H1 (cell line): ENCODE data around the gene KCNJ12. TPM values are rescaled to one million over a fixed set of nuclear protein-coding genes. Genes with fewer than 3 reads are reported as not detected.

Experiments used
- CTCF ChIA-PET: fragments of 300-600 bp; sonication (Branson Sonifier 250); formaldehyde crosslinking; loops from one replicate; lab custom pipeline; 2021; ENCODE audit not compliant: partially characterized antibody; lab: Charles Lee
- POLR2A ChIA-PET: fragments of 300-600 bp; sonication (Branson Sonifier 250); formaldehyde crosslinking; loops from one replicate; lab custom pipeline; 2021; ENCODE audit warnings: inconsistent platforms; ENCODE audit not compliant: partially characterized antibody; lab: Charles Lee
- DNase-seq, 2 experiments: peaks; one replicate each; pipeline versions ENCODE4 v3.0.0 to v3.0.0-alpha.2; 2010 to 2022; ENCODE audit warnings: low spot score in 2 of 2, low read depth in 1 of 2, mixed read lengths in 1 of 2
- FAIRE-seq: peaks from 2 replicates; lab custom pipeline; 2011; peaks lifted over from hg19 to GRCh38; lab: Jason Lieb, UNC
- H2AFZ ChIP-seq: 2 replicates; pipeline ENCODE4 v1.8.1; 2012; ENCODE audit warnings: low read length, inconsistent platforms
- H2AK5ac ChIP-seq: 2 replicates; pipeline ENCODE4 v1.6.1; 2013; ENCODE audit warnings: low read depth, low read length
- H2BK120ac ChIP-seq: replicated peaks from 2 replicates; pipeline ENCODE3; 2013; ENCODE audit warnings: low read depth, low read length, inconsistent platforms
- H2BK12ac ChIP-seq: 2 replicates; pipeline ENCODE4 v1.6.1; 2013; ENCODE audit warnings: low read depth, low read length
- H2BK15ac ChIP-seq: 2 replicates; pipeline ENCODE4 v1.6.1; 2013; ENCODE audit warnings: low read length
- H2BK20ac ChIP-seq: 2 replicates; pipeline ENCODE4 v1.6.1; 2013; ENCODE audit warnings: low read length
- H2BK5ac ChIP-seq: 2 replicates; pipeline ENCODE4 v1.6.1; 2013; ENCODE audit warnings: low read depth, low read length
- H3K14ac ChIP-seq: 2 replicates; pipeline ENCODE4 v1.6.1; 2013; ENCODE audit warnings: inconsistent platforms; ENCODE audit not compliant: insufficient read length
- H3K18ac ChIP-seq: 2 replicates; pipeline ENCODE4 v1.6.1; 2013; ENCODE audit warnings: low read length; ENCODE audit errors: extremely low read depth
- H3K23ac ChIP-seq: 2 replicates; pipeline ENCODE4 v1.6.1; 2013; ENCODE audit warnings: inconsistent platforms; ENCODE audit not compliant: insufficient read length
- H3K23me2 ChIP-seq: 2 replicates; pipeline ENCODE4 v1.6.1; 2013; ENCODE audit warnings: low read depth, low read length
- H3K27ac ChIP-seq: 2 replicates; pipeline ENCODE4 v1.6.1; 2011; ENCODE audit warnings: low read depth, low read length, inconsistent platforms
- H3K27me3 ChIP-seq, 4 experiments: replicated peaks in 1 of 4; 1 replicate in 1 of 4; 2 replicates in 3 of 4; pipeline versions ENCODE4 v1.6.1 to v1.8.1; 2011 to 2013; ENCODE audit warnings: low read length in 3 of 4, mild to moderate bottlenecking in 3 of 4, inconsistent platforms in 2 of 4, mixed read lengths in 2 of 4, moderate library complexity in 1 of 4; ENCODE audit not compliant: control insufficient read depth in 3 of 4, insufficient read depth in 3 of 4; ENCODE audit errors: extremely low read depth in 1 of 4
- H3K36me3 ChIP-seq, 4 experiments: 2 replicates each; pipeline versions ENCODE4 v1.6.1 to v1.8.1; 2011 to 2013; ENCODE audit warnings: mild to moderate bottlenecking in 4 of 4, low read length in 3 of 4, moderate library complexity in 2 of 4, control low read depth in 1 of 4, inconsistent platforms in 1 of 4; ENCODE audit not compliant: insufficient read depth in 4 of 4, control insufficient read depth in 2 of 4
- H3K4ac ChIP-seq: replicated peaks from 2 replicates; pipeline ENCODE3; 2013; ENCODE audit warnings: low read length, low read depth, mixed read lengths, inconsistent platforms; ENCODE audit not compliant: insufficient read length
- H3K4me1 ChIP-seq, 4 experiments: replicated peaks in 1 of 4; 1 replicate in 1 of 4; 2 replicates in 3 of 4; pipeline versions ENCODE4 v1.6.1 to v1.8.1; 2011 to 2013; ENCODE audit warnings: low read length in 3 of 4, inconsistent platforms in 2 of 4, mixed read lengths in 1 of 4; ENCODE audit not compliant: insufficient read depth in 4 of 4, control insufficient read depth in 3 of 4
- H3K4me2 ChIP-seq, 2 experiments: 2 replicates each; pipeline versions ENCODE4 v1.6.1 to v1.8.1; 2011 to 2013; ENCODE audit warnings: low read depth in 2 of 2, low read length in 2 of 2, control low read depth in 1 of 2, inconsistent platforms in 1 of 2, mild to moderate bottlenecking in 1 of 2; ENCODE audit not compliant: insufficient read depth in 1 of 2
- H3K4me3 ChIP-seq, 4 experiments: fragments of 200-600, 300-600 bp in 1 of 4; sonication (generic), shearing (Covaris generic), sonication (Bioruptor Twin) in 1 of 4; 2 replicates each; pipeline versions ENCODE4 v1.5.1 to v1.8.1; 2011 to 2016; ENCODE audit warnings: low read length in 4 of 4, low read depth in 3 of 4, control low read depth in 2 of 4, inconsistent platforms in 2 of 4, mild to moderate bottlenecking in 2 of 4, mixed read lengths in 1 of 4, moderate library complexity in 1 of 4; ENCODE audit not compliant: insufficient read depth in 2 of 4; ENCODE audit errors: extremely low read depth in 1 of 4
- H3K56ac ChIP-seq: replicated peaks from 2 replicates; pipeline ENCODE3; 2013; ENCODE audit warnings: low read depth, mild to moderate bottlenecking, mixed read lengths, low read length, inconsistent platforms; ENCODE audit not compliant: insufficient read length
- H3K79me1 ChIP-seq: 2 replicates; pipeline ENCODE4 v1.6.1; 2013; ENCODE audit warnings: low read depth, low read length, control low read depth
- H3K79me2 ChIP-seq, 2 experiments: 2 replicates each; pipeline versions ENCODE4 v1.6.1 to v1.8.1; 2012 to 2013; ENCODE audit warnings: low read length in 2 of 2, mild to moderate bottlenecking in 2 of 2, inconsistent platforms in 1 of 2; ENCODE audit not compliant: insufficient read depth in 2 of 2, control insufficient read depth in 1 of 2
- H3K9ac ChIP-seq, 4 experiments: replicated peaks in 1 of 4; 1 replicate in 1 of 4; 2 replicates in 3 of 4; pipeline versions ENCODE4 v1.6.1 to v1.8.1; 2011 to 2013; ENCODE audit warnings: low read depth in 3 of 4, low read length in 3 of 4, control low read depth in 2 of 4, mild to moderate bottlenecking in 2 of 4, moderate library complexity in 2 of 4, inconsistent platforms in 1 of 4; ENCODE audit errors: extremely low read depth in 1 of 4
- H3K9me3 ChIP-seq, 2 experiments: 2 replicates each; pipeline versions ENCODE4 v1.6.1 to v1.8.1; 2012 to 2013; ENCODE audit warnings: mild to moderate bottlenecking in 2 of 2, moderate library complexity in 2 of 2, control low read depth in 1 of 2, inconsistent platforms in 1 of 2, low read depth in 1 of 2, low read length in 1 of 2, mixed read lengths in 1 of 2; ENCODE audit not compliant: insufficient read depth in 2 of 2
- H4K20me1 ChIP-seq, 2 experiments: replicated peaks in 1 of 2; 2 replicates each; pipeline versions ENCODE3 to v1.8.1; 2011 to 2013; ENCODE audit warnings: inconsistent platforms in 2 of 2, low read length in 2 of 2, mild to moderate bottlenecking in 1 of 2; ENCODE audit not compliant: insufficient read depth in 2 of 2, control insufficient read depth in 1 of 2
- H4K5ac ChIP-seq: 2 replicates; pipeline ENCODE4 v1.6.1; 2013; ENCODE audit warnings: low read length, low read depth, mixed read lengths, inconsistent platforms; ENCODE audit not compliant: insufficient read length
- H4K8ac ChIP-seq: 2 replicates; pipeline ENCODE4 v1.8.0; 2013; ENCODE audit warnings: mild to moderate bottlenecking, moderate library complexity, low read length, inconsistent platforms; ENCODE audit not compliant: insufficient read depth; ENCODE audit errors: extremely low read depth
- H4K91ac ChIP-seq: replicated peaks from 2 replicates; pipeline ENCODE3; 2013; ENCODE audit warnings: low read length, mixed read lengths, inconsistent platforms; ENCODE audit not compliant: insufficient read length
- CHD1 ChIP-seq: IDR thresholded peaks from 2 replicates; pipeline ENCODE4 v1.6.1; 2012; ENCODE audit warnings: low read depth, low read length, improper control_type of control experiment
- CREB1 ChIP-seq: IDR thresholded peaks from 2 replicates; pipeline ENCODE4 v1.6.1; 2012; ENCODE audit warnings: inconsistent platforms
- CTBP2 ChIP-seq: IDR thresholded peaks from 2 replicates; pipeline ENCODE4 v1.7.0; 2011; ENCODE audit warnings: borderline replicate concordance, mild to moderate bottlenecking, moderate library complexity, mixed read lengths, low read length; ENCODE audit not compliant: insufficient read depth, insufficient read length
- HDAC2 ChIP-seq, 2 experiments: fragments of 300-600 bp in 1 of 2; sonication (generic) in 1 of 2; IDR thresholded peaks; 2 replicates each; pipeline ENCODE4 v1.6.1; 2011 to 2012; ENCODE audit warnings: low read depth in 2 of 2, low read length in 2 of 2, mild to moderate bottlenecking in 2 of 2, moderate library complexity in 2 of 2, borderline replicate concordance in 1 of 2, inconsistent platforms in 1 of 2
- POU5F1 ChIP-seq: IDR thresholded peaks from 2 replicates; pipeline ENCODE4 v1.6.1; 2011; ENCODE audit warnings: low read depth, mild to moderate bottlenecking, low read length, moderate library complexity
- RFX5 ChIP-seq: IDR thresholded peaks from 2 replicates; pipeline ENCODE4 v1.6.1; 2011; ENCODE audit warnings: low read depth, low read length, improper control_type of control experiment, borderline replicate concordance
- SIN3A ChIP-seq, 2 experiments: IDR thresholded peaks in 1 of 2; conservative IDR thresholded peaks in 1 of 2; 2 replicates each; pipeline ENCODE4 v1.6.1; 2011 to 2012; ENCODE audit warnings: low read length in 2 of 2, improper control_type of control experiment in 1 of 2, low read depth in 1 of 2, mild to moderate bottlenecking in 1 of 2
- TAF7 ChIP-seq: optimal IDR thresholded peaks from 2 replicates; pipeline ENCODE3; 2011; ENCODE audit warnings: low read depth, mild to moderate bottlenecking, inconsistent platforms, low read length, moderate library complexity, borderline replicate concordance
- WGBS, 2 experiments: shearing (Covaris generic) in 1 of 2; methylation state at CpG; one replicate each; pipeline versions ENCODE4 v1.1.6 to v1.1.7; 2013 to 2015; ENCODE audit warnings: low lambda C conversion rate in 2 of 2, mixed read lengths in 2 of 2, inconsistent platforms in 1 of 2, low coverage in 1 of 2, missing lambda C conversion rate in 1 of 2; ENCODE audit not compliant: insufficient replicate concordance in 2 of 2, insufficient coverage in 1 of 2, insufficient read length in 1 of 2; ENCODE audit errors: extremely low coverage in 1 of 2, missing lambda C conversion rate in 1 of 2; 5-methylcytosine and 5-hydroxymethylcytosine counted together
- polyA plus RNA-seq, 7 experiments: library from polyadenylated mRNA; depleted of rRNA in 3 of 7; stranded (reverse) in 5 of 7; unstranded in 2 of 7; fragments of >200 nt in 5 of 7; fragments of 200-250 nt in 2 of 7; gene quantifications; 1 replicate in 5 of 7; 2 replicates in 1 of 7; 4 replicates in 1 of 7; pipeline versions ENCODE4 v1.2.1 to v1.2.3, GENCODE V29; 2011 to 2013; ENCODE audit warnings: missing spikeins in 2 of 7, mixed read lengths in 2 of 7
- total RNA-seq: library from RNA; stranded (reverse); fragmentation: NEBNext Ultra II Directional; extraction: Animal tissue kit (Norgen Biotek cat#: 25700); gene quantifications from 2 replicates; pipeline ENCODE4 v1.2.1, GENCODE V29; 2021

The KCNJ12 gene
- total and polyA plus RNA-seq, 2 of the 8 experiments (the other 6 are each of a cell fraction or from before 2014, with no cell fraction given) = 1.2 to 1.5 TPM

- Histone ChIP-seq H4K5ac (no peak overlapping the region), H3K4me1 (peaks cover 0 to 19% (median 6%) of the 10 kb centered on the region in 4 experiments; a peak in 6 of 7 replicates), H3K23me2 (peaks cover 19% of the 10 kb centered on the region; the same call in 1 of the 2 replicates), H4K8ac (no peak overlapping the region), H3K56ac (no peak overlapping the region), H4K20me1 (peaks cover 0 to 2% of the 10 kb centered on the region in 2 experiments), H3K27ac (no peak overlapping the region), H3K79me1 (no peaks in the 10 kb centered on the region; the same call in 1 of the 2 replicates), H3K4ac (no peak overlapping the region), H3K23ac (no peak overlapping the region), H3K4me3 (no peak overlapping the region), H2AK5ac (no peak overlapping the region), H3K9ac (no peak overlapping the region), H3K9me3 (no peaks in the 10 kb centered on the region), H3K36me3 (no peaks in the 10 kb centered on the region), H3K18ac (no peak overlapping the region), H3K79me2 (no peaks in the 10 kb centered on the region), H4K91ac (no peak overlapping the region), H2BK20ac (no peak overlapping the region), H2BK15ac (no peak overlapping the region), H2BK120ac (no peak overlapping the region), H2BK12ac (no peak overlapping the region), H3K27me3 (no peaks in the 10 kb centered on the region; a peak in 3 of 7 replicates), H3K14ac (no peak overlapping the region), H2BK5ac (no peak overlapping the region), H3K4me2 (no peak overlapping the region), H2AFZ (no peak overlapping the region)
- POLR2A ChIA-PET = interaction anchor here (0.6 to 1.2 kb wide), 4 partner anchors 15 to 45 kb away, joined by 3 to 5 read pairs (median 4); partner anchors contain the start of gene KCNJ12
- no peak for FAIRE-seq
- 78% methylated on average over 10 of the region's 10 CpGs; no CpG with 5 or more reads in 1 of the 2 experiments for WGBS, 2 experiments
- CTCF ChIA-PET = interaction anchor here (0.8 to 1.7 kb wide), 6 partner anchors 13 to 73 kb away, joined by 3 to 6 read pairs (median 3); partner anchors contain the start of gene KCNJ12
- DNase-seq = no peak
- TF ChIP-seq TAF7 (no peak), CHD1 (no peak), RFX5 (no peak), SIN3A (conservative IDR thresholded peaks at IDR 0.05 in 1 of 2, IDR thresholded peaks at IDR 0.05 in 1 of 2; ENCODE audit: low read depth in 1 of 2, low read length in 2 of 2) (no peak), CTBP2 (no peak), POU5F1 (no peak), HDAC2 (IDR thresholded peaks at IDR 0.05; ENCODE audit: borderline replicate concordance in 1 of 2, low read depth in 2 of 2, low read length in 2 of 2) (no peak), CREB1 (no peak)
These were observed 18.2 kb upstream of the KCNJ12 start for GRCh38 chr17:21357696-21358656.
